Measurements from ENCODE around the gene ARSI.

The ARSI gene

GRCh38 chr5:150274811-150275210 lies 27.9 kb downstream of the ARSI start:
- Histone ChIP-seq H3K4me1 (ENCODE audit: insufficient read depth, poor library complexity, severe bottlenecking) (peaks cover 12% of the 10 kb centered on the region), H3K27me3 (ENCODE audit: insufficient read depth, poor library complexity, severe bottlenecking) (no peaks in the 10 kb centered on the region), H3K4me3 (ENCODE audit: severe bottlenecking) (no peak overlapping the region), H3K36me3 (ENCODE audit: low read depth) (no peaks in the 10 kb centered on the region), H3K27ac (ENCODE audit: poor library complexity, severe bottlenecking) (no peak overlapping the region), H3K9me3 (ENCODE audit: severe bottlenecking) (no peaks in the 10 kb centered on the region)
- no peak for TF ChIP-seq CTCF (IDR thresholded peaks at IDR 0.05; ENCODE audit: poor library complexity, severe bottlenecking)
- DNase-seq (ENCODE audit: low spot score): no peak
- no peak for ATAC-seq (ENCODE audit: low read depth)

GRCh38 chr5:150272531-150272930 lies 30.2 kb downstream of the ARSI start:
- Histone ChIP-seq H3K4me1 (ENCODE audit: insufficient read depth, poor library complexity, severe bottlenecking) (no peaks in the 10 kb centered on the region), H3K27ac (ENCODE audit: poor library complexity, severe bottlenecking) (no peak overlapping the region), H3K36me3 (ENCODE audit: low read depth) (no peaks in the 10 kb centered on the region), H3K4me3 (ENCODE audit: severe bottlenecking) (no peak overlapping the region), H3K9me3 (ENCODE audit: severe bottlenecking) (no peaks in the 10 kb centered on the region), H3K27me3 (ENCODE audit: insufficient read depth, poor library complexity, severe bottlenecking) (no peaks in the 10 kb centered on the region)
- DNase-seq (ENCODE audit: low spot score) (no peak), ATAC-seq (ENCODE audit: low read depth) (peak; percentile 80)
- TF ChIP-seq CTCF (IDR thresholded peaks at IDR 0.05; ENCODE audit: poor library complexity, severe bottlenecking): peak; percentile 71

- Histone ChIP-seq H3K4me3 (ENCODE audit: severe bottlenecking) (no peak overlapping the region), H3K27me3 (ENCODE audit: insufficient read depth, poor library complexity, severe bottlenecking) (no peaks in the 10 kb centered on the region), H3K9me3 (ENCODE audit: severe bottlenecking) (no peaks in the 10 kb centered on the region), H3K4me1 (ENCODE audit: insufficient read depth, poor library complexity, severe bottlenecking) (no peaks in the 10 kb centered on the region), H3K36me3 (ENCODE audit: low read depth) (no peaks in the 10 kb centered on the region), H3K27ac (ENCODE audit: poor library complexity, severe bottlenecking) (no peak overlapping the region)
- ATAC-seq (ENCODE audit: low read depth): no peak
- no peak for DNase-seq (ENCODE audit: low spot score)
- no peak for TF ChIP-seq CTCF (IDR thresholded peaks at IDR 0.05; ENCODE audit: poor library complexity, severe bottlenecking)
These were observed 30.8 kb downstream of the ARSI start for GRCh38 chr5:150271923-150272322.

- Histone ChIP-seq H3K27me3 (ENCODE audit: insufficient read depth, poor library complexity, severe bottlenecking) (no peaks in the 10 kb centered on the region), H3K9me3 (ENCODE audit: severe bottlenecking) (no peaks in the 10 kb centered on the region), H3K27ac (ENCODE audit: poor library complexity, severe bottlenecking) (no peak overlapping the region), H3K4me1 (ENCODE audit: insufficient read depth, poor library complexity, severe bottlenecking) (no peaks in the 10 kb centered on the region), H3K4me3 (ENCODE audit: severe bottlenecking) (no peak overlapping the region), H3K36me3 (ENCODE audit: low read depth) (no peaks in the 10 kb centered on the region)
- DNase-seq (ENCODE audit: low spot score): no peak
- TF ChIP-seq CTCF (IDR thresholded peaks at IDR 0.05; ENCODE audit: poor library complexity, severe bottlenecking): no peak
- no peak for ATAC-seq (ENCODE audit: low read depth)
These were observed 31.4 kb downstream of the ARSI start for GRCh38 chr5:150271296-150271692.

- no peaks in the 10 kb centered on the region for H3K4me1 ChIP-seq (ENCODE audit: insufficient read depth, poor library complexity, severe bottlenecking)
- ATAC-seq (ENCODE audit: low read depth) (no peak), DNase-seq (ENCODE audit: low spot score) (no peak)
- H3K36me3 ChIP-seq (ENCODE audit: low read depth): no peaks in the 10 kb centered on the region
- no peak overlapping the region for H3K4me3 ChIP-seq (ENCODE audit: severe bottlenecking)
- no peak overlapping the region for H3K27ac ChIP-seq (ENCODE audit: poor library complexity, severe bottlenecking)
- H3K27me3 ChIP-seq (ENCODE audit: insufficient read depth, poor library complexity, severe bottlenecking): no peaks in the 10 kb centered on the region
- no peaks in the 10 kb centered on the region for H3K9me3 ChIP-seq (ENCODE audit: severe bottlenecking)
- TF ChIP-seq CTCF (IDR thresholded peaks at IDR 0.05; ENCODE audit: poor library complexity, severe bottlenecking): no peak
These were observed 32.0 kb downstream of the ARSI start for GRCh38 chr5:150270541-150271295.
